ENCODE data around the gene SBNO1. TPM values are rescaled to one million over a fixed set of nuclear protein-coding genes. Genes with fewer than 3 reads are reported as not detected.

The SBNO1 gene
- total RNA-seq, 1 experiment from 2014 or later: 43.8 TPM

DNA sequence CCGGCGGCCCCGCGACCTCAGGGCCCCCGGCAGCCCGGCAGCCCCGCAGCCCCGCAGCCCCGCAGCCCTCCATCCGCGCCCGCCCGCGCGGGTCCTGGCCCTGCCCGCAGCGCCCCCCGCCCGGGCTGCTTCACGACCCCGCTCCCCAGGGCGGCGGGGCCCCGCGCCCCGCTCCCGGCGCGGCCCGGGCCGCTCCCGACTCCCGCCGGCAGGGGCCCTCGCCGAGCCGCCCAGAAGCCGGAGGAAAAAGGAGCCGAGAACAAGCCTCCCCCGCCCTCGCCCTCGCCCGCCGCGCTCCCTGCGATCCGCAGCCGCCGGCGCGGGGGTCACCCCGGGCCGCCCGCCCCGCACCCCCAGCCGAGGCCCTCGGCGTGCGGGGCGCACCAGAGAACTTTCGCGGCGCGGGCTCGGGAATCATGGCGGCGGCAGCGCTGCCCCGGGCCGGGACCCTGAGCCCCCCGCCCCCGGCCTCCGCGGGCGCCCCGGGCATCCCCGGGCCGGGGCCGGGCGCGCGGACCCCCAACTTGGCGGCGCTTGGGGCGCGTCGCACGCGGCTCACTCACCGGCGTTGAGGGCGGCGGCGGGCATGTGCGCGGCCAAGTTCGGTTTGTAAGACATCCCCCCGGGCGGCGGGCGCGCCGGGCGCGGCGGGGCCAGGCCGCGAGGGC is 93.5 kb downstream of the SBNO1 start:
- H3K9ac ChIP-seq (ENCODE audit: low read length): peak overlapping the region; percentile 82
- ChIA-PET CTCF (interaction anchor here (0.6 kb wide), 1 partner anchor 136 kb away, joined by 3 read pairs; no protein-coding TSS in a partner anchor), POLR2A (no interaction called here), RAD21 (ENCODE audit: low non-redundant PET in 1 of 2, low total read pairs in 2 of 2, uncharacterized antibody in 2 of 2, unreplicated experiment in 2 of 2) (no interaction called here)
- no peak overlapping the region for H2AFZ ChIP-seq (ENCODE audit: low read depth, low read length, poor library complexity, severe bottlenecking)
- TF ChIP-seq RAD21 (IDR thresholded peaks at IDR 0.05; ENCODE audit: low read depth): peak; percentile 67
- TF ChIP-seq, protein P1, sequence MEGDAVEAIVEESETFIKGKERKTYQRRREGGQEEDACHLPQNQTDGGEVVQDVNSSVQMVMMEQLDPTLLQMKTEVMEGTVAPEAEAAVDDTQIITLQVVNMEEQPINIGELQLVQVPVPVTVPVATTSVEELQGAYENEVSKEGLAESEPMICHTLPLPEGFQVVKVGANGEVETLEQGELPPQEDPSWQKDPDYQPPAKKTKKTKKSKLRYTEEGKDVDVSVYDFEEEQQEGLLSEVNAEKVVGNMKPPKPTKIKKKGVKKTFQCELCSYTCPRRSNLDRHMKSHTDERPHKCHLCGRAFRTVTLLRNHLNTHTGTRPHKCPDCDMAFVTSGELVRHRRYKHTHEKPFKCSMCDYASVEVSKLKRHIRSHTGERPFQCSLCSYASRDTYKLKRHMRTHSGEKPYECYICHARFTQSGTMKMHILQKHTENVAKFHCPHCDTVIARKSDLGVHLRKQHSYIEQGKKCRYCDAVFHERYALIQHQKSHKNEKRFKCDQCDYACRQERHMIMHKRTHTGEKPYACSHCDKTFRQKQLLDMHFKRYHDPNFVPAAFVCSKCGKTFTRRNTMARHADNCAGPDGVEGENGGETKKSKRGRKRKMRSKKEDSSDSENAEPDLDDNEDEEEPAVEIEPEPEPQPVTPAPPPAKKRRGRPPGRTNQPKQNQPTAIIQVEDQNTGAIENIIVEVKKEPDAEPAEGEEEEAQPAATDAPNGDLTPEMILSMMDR (IDR thresholded peaks at IDR 0.05 in 2 of 3, conservative IDR thresholded peaks at IDR 0.05 in 1 of 3; ENCODE audit: borderline replicate concordance in 1 of 3, insufficient read depth in 1 of 3, low read depth in 2 of 3, low read length in 2 of 3): peak; percentile 13 to 42 (median 20); a peak in 4 of 6 replicates
- no peak for TF ChIP-seq POLR2AphosphoS5 (IDR thresholded peaks at IDR 0.05; ENCODE audit: low read depth, low read length)
- no peak for TF ChIP-seq POLR2A (IDR thresholded peaks at IDR 0.05; ENCODE audit: borderline replicate concordance, extremely low read depth, insufficient read depth, insufficient read length)
- TF ChIP-seq, protein P2, sequence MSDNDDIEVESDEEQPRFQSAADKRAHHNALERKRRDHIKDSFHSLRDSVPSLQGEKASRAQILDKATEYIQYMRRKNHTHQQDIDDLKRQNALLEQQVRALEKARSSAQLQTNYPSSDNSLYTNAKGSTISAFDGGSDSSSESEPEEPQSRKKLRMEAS (IDR thresholded peaks at IDR 0.05): peak; percentile 20; the same call in 1 of the 2 replicates
- TF ChIP-seq ZFX (IDR thresholded peaks at IDR 0.05): peak; percentile 45; the same call in 1 of the 2 replicates
- no TSS peak for BruUV-seq (replicated peaks)
- no peaks in the 10 kb centered on the region for H3K9me3 ChIP-seq (ENCODE audit: control insufficient read depth in 1 of 2, insufficient read depth in 1 of 2, low read depth in 1 of 2, low read length in 2 of 2)
- peak overlapping the region; percentile 79 for H3K4me2 ChIP-seq (ENCODE audit: low read length)
- peak overlapping the region; percentile 92 for H3K27ac ChIP-seq (ENCODE audit: low read depth, low read length)
- no peaks in the 10 kb centered on the region for H3K9me2 ChIP-seq (ENCODE audit: insufficient read depth)
- no peaks in the 10 kb centered on the region; a peak in 1 of 4 replicates for H3K36me3 ChIP-seq (ENCODE audit: control insufficient read depth in 1 of 2, insufficient read depth in 2 of 2, low read length in 2 of 2)
- ATAC-seq (peak; percentile 79), DNase-seq (ENCODE audit: low read depth, low spot score) (no peak)
- intact Hi-C loops (cut with micrococcal nuclease): no loop called here
- H4K20me1 ChIP-seq (ENCODE audit: insufficient read depth): no peaks in the 10 kb centered on the region
- peaks cover 44% of the 10 kb centered on the region for H3K79me2 ChIP-seq (ENCODE audit: insufficient read depth, low read length)
- H3K27me3 ChIP-seq (ENCODE audit: insufficient read depth, low read length): no peaks in the 10 kb centered on the region
- peak overlapping the region; percentile 72 to 76 for H3K4me3 ChIP-seq (replicated peaks in 1 of 2; ENCODE audit: low read depth in 1 of 2, low read length in 2 of 2)
- H3K4me1 ChIP-seq (ENCODE audit: control insufficient read depth in 1 of 2, insufficient read depth in 2 of 2, low read length in 2 of 2): peaks cover 6 to 19% of the 10 kb centered on the region in 2 experiments; a peak in 3 of 4 replicates

All from HCT116 (cell line).